ENCODE data around the gene EXOG. TPM values are rescaled to one million over a fixed set of nuclear protein-coding genes. Genes with fewer than 3 reads are reported as not detected.

The EXOG gene
- total and polyA plus RNA-seq, 2 experiments from 2014 or later, result 5.0 to 7.0 TPM

- no peak overlapping the region for H3K4me3 ChIP-seq
- no peak for TF ChIP-seq CTCF (IDR thresholded peaks at IDR 0.05; ENCODE audit: low read depth, low read length)
- no peaks in the 10 kb centered on the region for H3K36me3 ChIP-seq
- H3K27ac ChIP-seq, result no peak overlapping the region
- H3K9me3 ChIP-seq (ENCODE audit: low read depth), result no peaks in the 10 kb centered on the region
- no peaks in the 10 kb centered on the region for H3K4me1 ChIP-seq (ENCODE audit: low read depth)
- no peak for DNase-seq (ENCODE audit: low read depth in 1 of 2, low spot score in 1 of 2)
- peaks cover 8% of the 10 kb centered on the region for H3K27me3 ChIP-seq
These were observed 54.1 kb downstream of the EXOG start for GRCh38 chr3:38549957-38550840.

- DNase-seq (ENCODE audit: low read depth in 1 of 2, low spot score in 1 of 2), result no peak
- Histone ChIP-seq H3K27me3 (peaks cover 3% of the 10 kb centered on the region), H3K9me3 (ENCODE audit: low read depth) (no peaks in the 10 kb centered on the region), H3K27ac (no peak overlapping the region), H3K4me1 (ENCODE audit: low read depth) (no peaks in the 10 kb centered on the region), H3K4me3 (no peak overlapping the region), H3K36me3 (no peaks in the 10 kb centered on the region)
- no peak for TF ChIP-seq CTCF (IDR thresholded peaks at IDR 0.05; ENCODE audit: low read depth, low read length)
These were observed 55.1 kb downstream of the EXOG start for GRCh38 chr3:38551026-38551832.

- Histone ChIP-seq H3K9me3 (ENCODE audit: low read depth) (no peaks in the 10 kb centered on the region), H3K27ac (no peak overlapping the region), H3K4me3 (no peak overlapping the region), H3K4me1 (ENCODE audit: low read depth) (no peaks in the 10 kb centered on the region), H3K36me3 (no peaks in the 10 kb centered on the region), H3K27me3 (peaks cover 3% of the 10 kb centered on the region)
- no peak for TF ChIP-seq CTCF (IDR thresholded peaks at IDR 0.05; ENCODE audit: low read depth, low read length)
- DNase-seq (ENCODE audit: low read depth in 1 of 2, low spot score in 1 of 2), result no peak
These were observed 56.2 kb downstream of the EXOG start for GRCh38 chr3:38552364-38552763.

- H3K36me3 ChIP-seq, result no peaks in the 10 kb centered on the region
- no peaks in the 10 kb centered on the region for H3K9me3 ChIP-seq (ENCODE audit: low read depth)
- H3K4me1 ChIP-seq (ENCODE audit: low read depth), result no peaks in the 10 kb centered on the region
- no peak overlapping the region for H3K4me3 ChIP-seq
- peaks cover 3% of the 10 kb centered on the region for H3K27me3 ChIP-seq
- H3K27ac ChIP-seq, result no peak overlapping the region
- TF ChIP-seq CTCF (IDR thresholded peaks at IDR 0.05; ENCODE audit: low read depth, low read length), result no peak
- DNase-seq (ENCODE audit: low read depth in 1 of 2, low spot score in 1 of 2), result no peak
These were observed 56.9 kb downstream of the EXOG start for GRCh38 chr3:38553071-38553470.

DNA sequence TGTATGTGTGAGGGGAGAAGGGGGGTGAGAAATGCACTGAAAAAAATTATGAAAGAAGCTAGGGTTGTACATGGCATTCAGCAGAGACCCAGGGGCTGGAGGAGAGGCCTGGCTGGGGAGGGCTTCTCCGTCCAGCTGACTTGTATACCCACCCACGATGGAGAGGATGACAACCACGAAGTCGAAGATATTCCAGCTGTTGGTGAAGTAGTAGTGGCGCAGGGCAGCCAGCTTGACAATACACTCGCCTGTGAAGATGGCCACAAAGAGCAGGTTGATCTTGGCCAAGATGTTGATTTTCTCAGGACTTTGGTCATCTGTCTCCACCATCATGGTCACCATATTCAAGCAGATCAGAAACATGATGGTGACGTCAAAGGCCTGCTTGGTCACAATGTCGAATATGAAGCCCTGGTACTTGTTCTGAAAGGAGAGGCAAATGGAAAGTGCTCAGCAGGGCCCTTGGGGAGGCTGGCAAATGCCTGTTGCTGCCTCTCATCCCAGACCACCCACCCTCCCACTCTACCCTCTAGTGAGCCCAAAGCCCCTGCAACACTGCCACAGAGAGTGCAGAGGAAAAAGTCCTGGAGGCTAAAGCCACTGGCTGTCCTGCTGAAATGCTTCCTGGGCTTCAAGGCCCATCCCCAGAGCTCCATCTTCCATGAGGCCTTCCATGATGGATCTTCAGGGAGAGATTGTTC, 58.1 kb downstream of the EXOG start:
- no peak for TF ChIP-seq CTCF (IDR thresholded peaks at IDR 0.05; ENCODE audit: low read depth, low read length)
- no peak for DNase-seq (ENCODE audit: low read depth in 1 of 2, low spot score in 1 of 2)

More for the DNA sequence above, 58.1 kb downstream of the EXOG start:
- Histone ChIP-seq H3K27ac (no peak overlapping the region), H3K27me3 (peaks cover 3% of the 10 kb centered on the region), H3K36me3 (no peaks in the 10 kb centered on the region), H3K4me3 (no peak overlapping the region), H3K9me3 (ENCODE audit: low read depth) (no peaks in the 10 kb centered on the region), H3K4me1 (ENCODE audit: low read depth) (no peaks in the 10 kb centered on the region)
